Activated CD4-positive, alpha-beta T cell treated with anti-CD3 and anti-CD28 coated beads, Interleukin-2, amount 50 U/mL, for 4 hours (primary cell): Measurements from ENCODE around the gene HDDC2.

Experiments
- DNase-seq, 2 experiments: peaks; one replicate each; pipeline ENCODE4 v3.0.0-alpha.2; 2020

Gene HDDC2, protein sequence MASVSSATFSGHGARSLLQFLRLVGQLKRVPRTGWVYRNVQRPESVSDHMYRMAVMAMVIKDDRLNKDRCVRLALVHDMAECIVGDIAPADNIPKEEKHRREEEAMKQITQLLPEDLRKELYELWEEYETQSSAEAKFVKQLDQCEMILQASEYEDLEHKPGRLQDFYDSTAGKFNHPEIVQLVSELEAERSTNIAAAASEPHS

GRCh38 chr6:125301435-125302391, at the start of gene HDDC2:
Gene HDDC2, minus strand, starts transcription at chr6:125301967. Its CDS starts 35 bp downstream, at chr6:125301932.
- peak; percentile 35 to 41 for DNase-seq

- no peak for DNase-seq
Observed at GRCh38 chr6:125346926-125347563, 45.3 kb upstream of the HDDC2 start.

- no peak for DNase-seq
Observed at GRCh38 chr6:125346201-125346925, 44.6 kb upstream of the HDDC2 start.

GRCh38 chr6:125341460-125341859, 39.7 kb upstream of the HDDC2 start:
- no peak for DNase-seq

GRCh38 chr6:125340991-125341390, 39.2 kb upstream of the HDDC2 start:
- no peak for DNase-seq

GRCh38 chr6:125340175-125340835, 38.5 kb upstream of the HDDC2 start:
- no peak for DNase-seq

GRCh38 chr6:125339653-125340052, 37.9 kb upstream of the HDDC2 start:
- no peak for DNase-seq

- no peak for DNase-seq
Observed at GRCh38 chr6:125338381-125338780, 36.6 kb upstream of the HDDC2 start.

DNA sequence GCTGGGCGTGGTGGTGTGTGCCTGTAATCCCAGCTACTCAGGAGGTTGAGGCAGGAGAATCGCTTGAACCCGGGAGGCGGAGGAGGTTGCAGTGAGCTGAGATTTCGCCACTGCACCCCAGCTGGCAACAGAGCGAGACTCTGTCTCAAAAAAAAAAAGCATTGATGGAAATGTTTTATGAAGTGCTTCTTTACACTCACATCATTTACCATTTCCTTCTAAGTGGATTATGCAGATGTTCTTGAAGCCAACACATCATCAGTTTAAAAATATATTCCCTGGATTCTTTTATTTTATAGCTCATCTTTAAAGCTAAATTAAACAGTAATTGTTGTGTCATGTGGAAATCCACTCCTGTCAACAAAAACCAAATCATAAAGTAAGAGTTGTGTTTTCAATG, 35.9 kb upstream of the HDDC2 start:
- no peak for DNase-seq

DNA sequence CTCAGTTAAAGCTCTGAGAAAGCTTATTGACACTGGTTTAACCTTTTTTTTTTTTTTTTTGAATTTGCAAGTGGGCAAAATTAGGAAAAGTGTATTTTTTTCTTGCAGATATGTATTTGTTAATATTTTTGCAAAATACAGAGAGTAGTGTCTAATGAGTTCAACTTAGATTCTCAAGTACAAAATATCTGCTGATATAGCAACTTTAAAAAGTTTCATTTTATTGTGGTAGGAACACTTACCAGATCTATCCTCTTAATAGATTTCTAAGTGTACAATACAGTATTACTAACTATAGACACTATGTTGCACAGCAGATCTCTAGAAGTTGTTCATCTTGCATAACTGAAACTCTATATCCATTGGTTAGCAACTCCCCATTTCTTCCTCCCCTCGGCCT, 30.9 kb upstream of the HDDC2 start:
- DNase-seq = no peak

GRCh38 chr6:125325586-125325985, 23.8 kb upstream of the HDDC2 start:
- no peak for DNase-seq

GRCh38 chr6:125323376-125323775, 21.6 kb upstream of the HDDC2 start:
- no peak for DNase-seq

DNA sequence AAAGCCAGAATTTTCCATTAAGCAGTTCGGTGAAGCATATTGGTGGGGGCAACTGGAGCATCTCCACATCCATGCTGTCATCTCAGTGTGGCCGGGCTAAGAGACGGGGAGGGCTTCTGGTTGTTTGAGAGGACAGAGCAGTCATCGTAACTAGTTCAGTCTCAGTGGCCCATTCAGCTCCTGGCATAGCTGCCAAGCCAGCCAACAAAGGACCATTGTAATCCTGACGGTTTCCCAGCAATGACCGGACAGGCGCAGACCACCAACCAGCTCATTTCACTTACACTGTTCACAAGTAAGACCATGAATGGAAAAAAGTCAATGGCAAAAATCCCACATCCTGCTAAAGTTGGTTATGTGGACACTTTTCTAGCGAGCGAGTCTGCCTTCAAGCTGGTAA, 14.9 kb upstream of the HDDC2 start:
- no peak for DNase-seq

- no peak for DNase-seq
Observed at GRCh38 chr6:125315548-125315947, 13.8 kb upstream of the HDDC2 start.

DNA sequence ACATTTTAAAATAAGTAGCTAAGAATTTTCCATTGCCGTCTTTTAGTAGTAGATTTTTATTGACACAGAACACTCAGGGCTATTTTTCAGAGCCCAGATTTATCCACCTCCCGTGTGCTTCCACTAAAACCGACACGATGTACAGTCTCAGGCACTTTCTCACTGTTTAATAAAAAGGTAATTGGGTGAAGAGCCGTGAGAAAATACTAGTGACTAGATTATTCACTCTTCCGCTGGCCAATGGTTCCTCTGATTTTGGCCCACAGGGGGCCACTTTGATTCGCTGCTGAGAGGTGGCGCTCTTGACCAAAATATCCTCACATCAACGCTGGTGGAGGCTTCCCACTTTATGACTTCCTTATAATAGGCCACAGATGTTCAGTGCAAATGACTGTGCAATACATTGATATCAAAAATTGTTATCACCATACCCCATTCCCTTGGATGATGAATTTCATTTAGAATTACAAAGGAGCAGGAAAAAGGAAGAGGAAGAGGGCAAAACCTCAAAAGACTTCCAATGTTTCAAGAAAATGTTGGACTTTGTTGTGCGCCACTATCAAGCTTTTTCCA, 12.3 kb upstream of the HDDC2 start:
- DNase-seq = no peak

DNA sequence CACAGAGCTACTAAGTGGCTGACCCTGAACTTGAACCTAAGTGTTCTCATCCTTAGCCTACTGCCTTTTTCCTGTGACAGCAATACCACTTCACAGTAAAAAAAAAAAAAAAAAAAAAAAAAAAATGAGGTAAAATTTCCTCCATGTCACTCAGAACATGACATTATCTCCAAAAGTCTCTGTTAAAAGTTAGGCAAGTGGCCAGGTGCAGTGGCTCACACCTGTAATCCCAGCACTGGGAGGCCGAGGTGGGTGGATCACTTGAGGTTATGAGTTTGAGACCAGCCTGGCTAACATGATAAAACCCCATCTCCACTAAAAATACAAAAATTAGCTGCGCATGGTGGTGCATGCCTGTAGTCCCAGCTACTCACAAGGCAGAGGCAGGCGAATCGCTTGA, 11.2 kb upstream of the HDDC2 start:
- no peak for DNase-seq

- no peak for DNase-seq
Observed at GRCh38 chr6:125312478-125312877, 10.7 kb upstream of the HDDC2 start.

DNA sequence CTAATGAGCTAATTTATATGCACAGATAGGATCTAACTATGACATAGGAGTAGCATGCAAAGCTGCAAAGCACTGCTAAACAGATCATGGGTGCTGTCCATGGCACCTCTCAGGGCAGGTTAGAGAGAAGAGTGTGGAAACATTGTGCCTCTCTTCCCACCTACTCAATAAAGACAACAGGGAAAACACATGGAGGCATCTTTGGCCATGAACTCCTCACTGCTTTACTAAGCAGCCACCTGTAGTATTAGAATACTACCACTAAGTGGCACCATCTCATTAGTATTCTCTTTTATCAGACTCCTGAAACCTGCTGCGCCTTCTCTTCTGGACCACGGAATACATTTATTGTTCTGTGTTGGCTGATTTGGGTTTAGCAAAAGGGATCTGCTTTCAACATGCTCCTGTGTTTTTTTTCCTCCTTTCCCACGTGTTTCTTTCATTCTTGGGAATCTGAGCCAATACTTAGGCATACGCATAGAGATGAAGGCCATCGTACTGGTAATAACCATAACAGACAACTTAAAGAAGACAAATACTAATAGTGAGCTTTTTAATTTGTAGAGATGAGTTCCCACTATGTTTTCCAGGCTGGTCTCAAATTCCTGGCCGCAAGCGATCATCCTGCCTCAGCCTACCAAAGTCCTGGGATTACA, 9.4 kb upstream of the HDDC2 start:
- no peak for DNase-seq

GRCh38 chr6:125307964-125308615, 6.3 kb upstream of the HDDC2 start:
- no peak for DNase-seq

- no peak for DNase-seq
Observed at GRCh38 chr6:125307150-125307838, 5.5 kb upstream of the HDDC2 start.
